OCI-LY7 (cell line): ENCODE results near the gene AGBL1. TPM values are rescaled to one million over a fixed set of nuclear protein-coding genes. Genes with fewer than 3 reads are reported as not detected.

Source experiments
- BruUV-seq: library from RNA; stranded (reverse); fragments of 400-500 nt; replicated peaks from 2 replicates; lab custom pipeline; 2021; lab: Mats Ljungman, UMichigan
- CTCF ChIA-PET: fragments of 300-600 bp; sonication (Branson Sonifier 250); formaldehyde crosslinking; loops from one replicate; lab custom pipeline; 2022; ENCODE audit warnings: antibody characterized with exemption; ENCODE audit not compliant: unreplicated experiment; lab: Charles Lee
- POLR2A ChIA-PET: fragments of 300-600 bp; sonication (Branson Sonifier 250); formaldehyde crosslinking; loops from one replicate; lab custom pipeline; 2022; ENCODE audit warnings: antibody characterized with exemption; lab: Charles Lee
- DNase-seq: peaks from one replicate; pipeline ENCODE4 v3.0.0-alpha.2; 2015; ENCODE audit warnings: low spot score
- H2AFZ ChIP-seq: fragments of 200-600 bp; sonication (generic), shearing (Covaris generic); 2 replicates; pipeline ENCODE4 v1.6.1; 2014; ENCODE audit warnings: mild to moderate bottlenecking, antibody characterized with exemption, low read length, moderate library complexity
- H3K27ac ChIP-seq: fragments of 200-600 bp; sonication (generic); 2 replicates; pipeline ENCODE4 v1.5.1; 2014; ENCODE audit warnings: mixed run types, low read depth, mild to moderate bottlenecking, moderate library complexity, low read length, inconsistent platforms; ENCODE audit not compliant: poor library complexity, severe bottlenecking
- H3K36me3 ChIP-seq: fragments of 200-600 bp; sonication (generic); 2 replicates; pipeline ENCODE4 v1.6.1; 2014; ENCODE audit warnings: mild to moderate bottlenecking, antibody characterized with exemption, low read length, moderate library complexity, mixed read lengths; ENCODE audit not compliant: insufficient read depth
- H3K4me1 ChIP-seq: fragments of 200-600 bp; sonication (generic); 2 replicates; pipeline ENCODE4 v1.5.1; 2014; ENCODE audit warnings: mild to moderate bottlenecking, low read length; ENCODE audit not compliant: insufficient read depth, poor library complexity, severe bottlenecking
- H3K4me2 ChIP-seq: fragments of 200-600 bp; sonication (generic); 2 replicates; pipeline ENCODE4 v1.6.1; 2014; ENCODE audit warnings: mild to moderate bottlenecking, low read length
- H3K4me3 ChIP-seq: fragments of 200-600 bp; sonication (generic); 2 replicates; pipeline ENCODE4 v1.5.1; 2014; ENCODE audit warnings: mild to moderate bottlenecking, low read depth, low read length; ENCODE audit not compliant: poor library complexity, severe bottlenecking
- H3K79me2 ChIP-seq: fragments of 200-600 bp; sonication (generic); 2 replicates; pipeline ENCODE4 v1.6.1; 2016; ENCODE audit warnings: low read depth, mild to moderate bottlenecking, low read length, moderate library complexity, mixed read lengths; ENCODE audit not compliant: insufficient read depth
- H3K9me2 ChIP-seq: fragments of 200-600 bp; sonication (generic); 2 replicates; pipeline ENCODE4 v1.6.1; 2016; ENCODE audit warnings: mild to moderate bottlenecking, low read length, mixed read lengths; ENCODE audit not compliant: insufficient read depth
- H3K9me3 ChIP-seq: fragments of 200-600 bp; sonication (generic); 2 replicates; pipeline ENCODE4 v1.6.1; 2014; ENCODE audit warnings: mild to moderate bottlenecking, mixed run types, low read length, mixed read lengths
- H4K20me1 ChIP-seq: fragments of 200-600 bp; sonication (generic); 2 replicates; pipeline ENCODE4 v1.6.1; 2014; ENCODE audit warnings: mild to moderate bottlenecking, antibody characterized with exemption, low read length, moderate library complexity, mixed read lengths; ENCODE audit not compliant: insufficient read depth
- CTCF ChIP-seq: fragments of 200-600 bp; sonication (generic); conservative IDR thresholded peaks from 2 replicates; pipeline ENCODE4 v1.5.1; 2014; ENCODE audit warnings: mild to moderate bottlenecking, antibody characterized with exemption, low read length, moderate library complexity, mixed read lengths
- EZH2phosphoT487 ChIP-seq: fragments of 200-600 bp; sonication (generic); IDR thresholded peaks from 2 replicates; pipeline ENCODE4 v1.6.1; 2018; ENCODE audit warnings: low read depth, borderline replicate concordance, mild to moderate bottlenecking, mixed run types, antibody characterized with exemption, low read length, moderate library complexity, mixed read lengths
- intact Hi-C: fragments of 100-400 bp; cut with micrococcal nuclease; formaldehyde crosslinking; loops from one replicate; pipeline ENCODE4 v1.10.0; 2022; ENCODE audit not compliant: unreplicated experiment
- total RNA-seq, 2 experiments: library from RNA; depleted of rRNA in 1 of 2; stranded (reverse); fragments of >200 nt in 1 of 2; shearing (Covaris generic) in 1 of 2; gene quantifications; 2 replicates each; pipeline ENCODE4 v1.2.3, GENCODE V29; 2014 to 2022

The AGBL1 gene
- total RNA-seq, 2 experiments from 2014 or later = not detected

GRCh38 chr15:86754846-86755245 is 675.2 kb downstream of the AGBL1 start:
- no peaks in the 10 kb centered on the region for H3K9me3 ChIP-seq
- POLR2A ChIA-PET = no interaction called here
- H3K36me3 ChIP-seq = no peaks in the 10 kb centered on the region
- no peaks in the 10 kb centered on the region for H3K9me2 ChIP-seq
- no peak overlapping the region for H3K4me3 ChIP-seq
- H3K4me2 ChIP-seq = no peak overlapping the region
- H3K27ac ChIP-seq = no peak overlapping the region
- intact Hi-C loops = no loop called here
- TF ChIP-seq EZH2phosphoT487 (no peak), CTCF (no peak)
- H3K4me1 ChIP-seq = no peaks in the 10 kb centered on the region
- no peak overlapping the region for H2AFZ ChIP-seq
- no TSS peak for BruUV-seq
- H3K79me2 ChIP-seq = no peaks in the 10 kb centered on the region
- no peaks in the 10 kb centered on the region for H4K20me1 ChIP-seq
- DNase-seq = no peak
- CTCF ChIA-PET = no interaction called here

- TF ChIP-seq EZH2phosphoT487 (no peak), CTCF (peak; percentile 33; the same call in 1 of the 2 replicates)
- no peaks in the 10 kb centered on the region for H3K4me1 ChIP-seq
- no peaks in the 10 kb centered on the region for H4K20me1 ChIP-seq
- no peak overlapping the region for H2AFZ ChIP-seq
- no peaks in the 10 kb centered on the region for H3K9me2 ChIP-seq
- H3K27ac ChIP-seq = no peak overlapping the region
- H3K4me2 ChIP-seq = no peak overlapping the region
- CTCF ChIA-PET = no interaction called here
- no TSS peak for BruUV-seq
- no peaks in the 10 kb centered on the region for H3K9me3 ChIP-seq
- intact Hi-C loops = no loop called here
- POLR2A ChIA-PET = no interaction called here
- H3K79me2 ChIP-seq = no peaks in the 10 kb centered on the region
- no peaks in the 10 kb centered on the region for H3K36me3 ChIP-seq
- DNase-seq = no peak
- H3K4me3 ChIP-seq = no peak overlapping the region
Measured at GRCh38 chr15:86756688-86757087, 677.0 kb downstream of the AGBL1 start.

DNA sequence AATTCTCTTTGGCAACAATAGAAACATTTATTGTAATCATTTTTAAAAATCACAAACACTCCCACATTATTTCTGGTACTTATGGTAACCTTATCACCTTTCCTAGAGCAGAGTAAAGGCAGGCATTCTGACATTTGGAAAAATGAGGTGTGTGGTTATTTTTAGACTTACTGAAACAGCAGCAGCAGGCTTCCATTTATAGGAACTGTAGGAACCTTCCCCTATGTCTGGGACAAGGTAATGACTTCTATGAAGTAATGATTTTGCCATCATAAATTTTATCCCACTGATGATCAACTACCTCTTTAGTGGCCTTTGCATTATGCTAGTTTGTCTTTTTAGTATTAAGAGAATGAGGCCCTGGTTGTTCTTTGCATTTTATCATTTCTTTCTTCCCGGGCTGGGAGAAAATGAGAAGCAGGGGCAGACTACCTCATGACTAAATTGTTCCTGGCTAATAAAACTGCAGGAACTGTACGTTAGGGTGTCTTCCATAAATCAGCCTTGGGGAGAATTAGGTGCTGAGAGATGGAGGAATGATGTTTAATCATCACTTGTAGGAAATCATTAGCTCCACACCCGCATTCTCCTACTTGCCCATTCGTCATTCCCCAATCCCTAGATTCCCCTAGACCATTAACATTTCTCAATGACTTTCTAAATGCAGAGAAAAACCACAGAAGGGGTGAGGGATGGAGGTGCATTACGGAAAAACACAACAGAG is 680.3 kb downstream of the AGBL1 start:
- TF ChIP-seq EZH2phosphoT487 = no peak
- TF ChIP-seq CTCF = no peak
- Histone ChIP-seq H4K20me1 (no peaks in the 10 kb centered on the region), H3K36me3 (no peaks in the 10 kb centered on the region), H3K4me2 (no peak overlapping the region), H3K9me3 (no peaks in the 10 kb centered on the region), H2AFZ (no peak overlapping the region), H3K4me3 (no peak overlapping the region), H3K79me2 (no peaks in the 10 kb centered on the region), H3K27ac (no peak overlapping the region), H3K9me2 (no peaks in the 10 kb centered on the region), H3K4me1 (no peaks in the 10 kb centered on the region)
- ChIA-PET POLR2A (no interaction called here), CTCF (no interaction called here)
- DNase-seq = no peak
- intact Hi-C loops = no loop called here
- no TSS peak for BruUV-seq
